Hepatic stellate cell (primary cell): Measurements from ENCODE around the gene SLC30A4.

Experiments
- DNase-seq: peaks from one replicate; pipeline ENCODE4 v3.0.0; 2011; ENCODE audit warnings: low spot score

SLC30A4 gene

DNA sequence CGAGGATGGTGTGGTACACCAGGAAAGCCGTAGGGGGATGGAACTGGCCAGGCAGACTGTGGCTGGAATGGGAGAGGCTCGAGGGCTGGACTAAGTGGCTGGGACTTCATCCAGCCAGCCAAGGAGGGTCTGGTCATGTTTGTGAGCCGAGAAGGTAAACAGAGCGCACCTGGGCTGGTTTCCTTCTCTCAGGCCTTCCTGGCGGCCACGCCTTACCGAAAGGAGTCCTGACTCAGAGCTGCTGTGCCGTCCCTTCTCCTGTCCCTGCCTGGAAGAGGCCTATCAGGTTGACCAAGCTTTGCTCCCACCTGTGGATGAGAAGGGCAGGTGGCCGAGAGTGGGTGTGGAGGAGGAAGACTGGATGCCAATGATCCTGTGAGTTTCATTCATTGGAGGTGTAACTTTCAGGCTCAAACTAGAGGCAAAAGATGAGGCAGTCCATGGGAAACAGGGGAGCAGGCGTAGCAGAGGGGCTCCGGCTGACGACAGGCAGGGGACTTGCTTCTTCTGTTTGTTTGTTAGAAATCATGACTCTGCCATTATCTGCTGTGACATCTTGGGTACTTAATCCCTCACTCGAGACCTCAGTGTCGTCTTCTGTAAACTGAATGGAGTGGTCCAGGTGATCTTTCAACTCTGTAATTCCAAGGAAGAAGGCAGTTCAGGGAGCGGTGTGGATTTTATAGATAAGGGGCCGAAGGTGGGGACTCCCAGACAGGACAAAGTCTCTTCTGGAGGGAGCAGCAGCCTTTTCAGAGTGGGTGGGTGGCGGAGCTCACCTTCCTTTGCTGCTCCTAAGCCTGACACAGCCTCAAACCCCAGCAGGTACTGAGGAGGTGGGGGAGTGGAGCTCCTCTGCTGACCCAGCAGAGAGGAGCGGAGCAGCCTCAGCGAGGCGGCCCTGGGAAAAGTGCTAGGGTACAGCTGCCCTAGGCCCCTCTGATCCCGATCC, 72.4 kb downstream of the SLC30A4 start:
- DNase-seq, result no peak

DNA sequence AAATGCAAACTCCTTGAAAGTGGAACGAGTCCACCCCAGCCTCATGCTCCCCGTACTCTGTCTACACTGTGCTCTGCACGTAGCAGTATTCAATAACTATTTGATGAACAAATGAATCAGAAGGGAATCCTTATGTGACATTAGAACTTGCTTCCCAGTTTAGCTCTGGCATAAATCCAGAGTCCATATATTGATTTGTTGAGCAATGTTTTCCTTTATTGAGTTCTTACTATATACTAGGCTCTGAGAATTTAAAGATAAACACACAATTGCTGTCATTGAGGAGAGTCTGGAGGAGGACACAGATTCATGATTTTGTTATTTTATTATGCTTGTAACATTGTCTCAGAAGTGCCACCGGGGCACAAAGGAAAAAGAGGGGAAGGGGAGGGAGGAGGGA, 73.2 kb downstream of the SLC30A4 start:
- no peak for DNase-seq

DNA sequence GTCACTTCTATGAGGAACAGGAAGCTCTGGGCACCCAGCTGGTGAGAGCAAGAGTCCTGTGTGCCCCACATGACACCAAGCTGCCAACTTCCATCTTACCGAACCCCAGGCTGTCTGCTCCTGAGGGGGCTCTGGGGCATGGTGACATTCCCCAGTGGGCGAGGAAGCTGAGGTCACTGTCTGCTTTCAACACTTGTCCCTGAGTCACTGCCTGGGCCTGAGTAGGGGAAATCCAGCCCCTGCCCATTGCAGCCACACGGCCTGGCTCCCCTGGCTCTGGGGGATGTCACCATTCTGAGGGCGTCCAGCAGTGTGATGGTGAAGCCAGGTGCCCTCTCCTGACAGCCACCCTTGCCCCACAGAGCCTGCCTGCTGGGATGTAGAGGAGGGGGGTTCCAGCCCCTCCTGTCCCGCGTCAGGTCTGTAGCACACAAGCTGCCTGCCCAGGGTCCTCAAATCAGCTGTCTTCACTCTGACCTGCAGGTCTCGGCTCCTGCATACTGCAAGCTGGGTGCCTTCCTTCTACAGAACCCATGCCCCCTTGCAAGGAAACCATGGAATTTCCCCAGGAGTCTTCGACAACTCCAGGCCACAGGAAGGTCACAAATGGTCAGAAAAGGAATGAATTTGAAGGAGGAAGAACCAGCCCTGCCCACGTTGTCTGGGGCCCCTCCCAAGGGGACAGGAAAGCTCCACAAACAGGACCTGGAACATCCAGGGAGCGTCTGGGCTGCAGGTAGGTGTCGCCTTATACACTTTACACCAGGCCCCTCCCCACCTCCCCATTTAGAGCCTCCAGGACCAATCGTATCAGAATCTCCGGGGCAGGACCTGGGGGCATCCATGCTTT, 74.3 kb downstream of the SLC30A4 start:
- peak; percentile 34 for DNase-seq

DNA sequence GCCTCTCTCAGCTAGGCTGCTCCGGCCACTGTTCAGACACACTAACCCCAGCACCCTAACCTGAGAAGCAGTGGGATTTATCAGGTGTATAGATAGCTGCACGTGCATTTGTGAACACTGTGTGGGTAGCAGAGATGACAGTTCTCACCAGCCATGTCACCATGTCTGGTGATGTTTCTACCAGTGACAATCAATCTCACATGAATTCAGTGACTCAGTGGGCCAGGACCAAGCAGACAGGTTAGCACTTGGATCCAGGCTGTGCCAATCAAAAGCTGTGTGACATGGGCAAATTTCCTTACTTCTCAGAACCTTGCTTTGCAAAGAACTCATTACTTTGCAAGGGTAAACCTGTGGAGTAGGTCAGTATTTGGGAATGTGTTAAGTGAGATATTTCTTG, 78.9 kb downstream of the SLC30A4 start:
- no peak for DNase-seq

DNA sequence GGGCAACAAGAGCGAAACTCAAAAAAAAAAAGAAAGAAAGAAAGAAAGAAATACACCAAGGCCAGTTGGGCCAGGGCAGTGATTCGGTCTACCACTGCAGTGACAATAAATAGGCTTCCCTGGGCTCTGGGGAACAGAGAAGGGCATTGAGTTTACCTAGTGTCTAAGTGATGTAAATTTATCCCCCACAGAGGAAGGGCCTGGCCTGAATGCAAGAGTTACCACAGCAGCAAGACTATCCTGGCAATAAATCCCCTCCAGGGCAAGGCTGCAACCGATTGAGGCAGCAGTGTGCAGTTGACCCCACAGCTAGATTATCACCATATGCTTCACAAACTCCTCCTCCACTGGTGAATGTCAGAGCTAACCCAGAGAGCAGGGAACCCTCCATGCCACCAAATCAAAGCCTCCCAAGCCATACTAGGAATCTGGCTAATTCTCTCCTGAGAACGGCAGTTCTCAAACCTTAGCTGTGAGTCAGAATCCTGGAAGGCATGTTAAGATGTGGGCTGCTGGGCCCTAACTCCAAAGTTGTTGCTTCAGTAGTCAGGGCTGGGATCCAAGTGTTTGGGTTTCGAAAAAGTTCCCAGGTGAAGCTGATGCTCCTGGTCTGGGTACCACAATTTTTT, 79.9 kb downstream of the SLC30A4 start:
- peak; percentile 43 for DNase-seq

DNA sequence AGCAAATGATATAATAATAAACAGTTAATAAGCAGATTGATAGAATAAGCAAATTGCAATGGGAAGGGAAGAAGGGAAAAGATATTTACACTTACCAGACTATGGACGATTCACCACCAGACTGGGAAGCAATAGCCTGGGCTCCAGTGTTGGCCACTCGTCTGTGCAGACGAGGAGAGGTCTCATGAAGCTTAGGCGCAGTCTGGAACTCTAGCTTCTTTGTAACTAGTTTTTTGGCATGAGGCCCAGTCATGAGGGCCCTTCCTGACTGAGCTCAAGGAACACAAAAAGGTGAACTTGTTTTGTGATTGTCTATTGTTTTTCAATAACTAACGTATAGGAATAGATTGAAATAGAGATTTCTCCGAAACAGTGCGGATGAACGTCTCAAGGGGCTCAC, 80.9 kb downstream of the SLC30A4 start:
- no peak for DNase-seq

DNA sequence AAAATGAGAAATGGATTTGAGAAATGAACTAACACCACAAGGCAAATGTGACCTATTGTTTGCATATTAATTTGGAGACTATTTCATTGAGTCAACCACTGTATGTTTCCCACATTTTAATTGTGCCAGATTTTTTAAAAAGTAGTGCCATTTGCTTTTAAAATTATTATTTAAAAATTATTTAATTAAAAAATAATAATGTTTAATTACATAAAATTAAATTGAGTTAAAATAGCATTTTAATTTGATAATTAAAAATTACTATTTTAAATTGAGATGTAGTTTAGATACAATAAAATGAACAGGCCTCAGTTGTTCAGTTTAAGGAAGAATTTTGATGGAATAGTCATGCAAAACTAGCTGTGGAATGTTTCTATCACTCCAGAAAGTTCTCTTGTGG, 81.5 kb downstream of the SLC30A4 start:
- no peak for DNase-seq

DNA sequence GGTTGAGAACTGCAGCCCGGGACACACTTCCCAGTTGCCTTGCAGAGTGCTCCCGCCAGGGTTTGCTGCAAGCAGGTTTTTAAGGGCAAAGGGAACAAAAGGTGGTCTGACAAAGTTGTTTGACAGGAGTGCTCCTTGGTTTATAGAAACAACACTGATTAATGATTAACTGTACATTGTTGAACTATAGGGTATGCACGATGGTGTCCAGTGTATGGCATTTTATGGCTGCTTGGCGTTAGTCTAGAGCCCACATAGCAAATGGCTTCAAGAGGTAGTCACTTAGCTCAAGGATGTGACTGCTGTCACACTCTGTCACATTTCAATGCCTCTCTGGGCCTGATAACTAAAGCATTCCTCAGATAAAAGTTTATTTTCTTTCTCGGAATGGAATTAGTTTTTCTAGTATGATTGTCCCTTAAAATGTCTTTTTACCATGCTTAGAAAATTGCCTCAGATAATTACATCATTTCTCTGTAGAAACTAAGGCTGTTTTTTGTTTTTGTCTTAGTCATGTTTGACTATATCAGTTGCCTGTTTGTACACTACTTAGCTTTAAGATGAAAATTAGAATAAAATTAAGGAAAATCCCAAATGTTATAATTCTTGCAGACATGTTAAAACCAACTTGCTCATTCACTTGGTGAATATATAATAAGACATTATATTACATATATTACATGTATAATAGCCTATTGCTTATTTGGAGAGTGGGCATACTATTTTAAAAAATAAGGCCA, 82.9 kb downstream of the SLC30A4 start:
- no peak for DNase-seq

DNA sequence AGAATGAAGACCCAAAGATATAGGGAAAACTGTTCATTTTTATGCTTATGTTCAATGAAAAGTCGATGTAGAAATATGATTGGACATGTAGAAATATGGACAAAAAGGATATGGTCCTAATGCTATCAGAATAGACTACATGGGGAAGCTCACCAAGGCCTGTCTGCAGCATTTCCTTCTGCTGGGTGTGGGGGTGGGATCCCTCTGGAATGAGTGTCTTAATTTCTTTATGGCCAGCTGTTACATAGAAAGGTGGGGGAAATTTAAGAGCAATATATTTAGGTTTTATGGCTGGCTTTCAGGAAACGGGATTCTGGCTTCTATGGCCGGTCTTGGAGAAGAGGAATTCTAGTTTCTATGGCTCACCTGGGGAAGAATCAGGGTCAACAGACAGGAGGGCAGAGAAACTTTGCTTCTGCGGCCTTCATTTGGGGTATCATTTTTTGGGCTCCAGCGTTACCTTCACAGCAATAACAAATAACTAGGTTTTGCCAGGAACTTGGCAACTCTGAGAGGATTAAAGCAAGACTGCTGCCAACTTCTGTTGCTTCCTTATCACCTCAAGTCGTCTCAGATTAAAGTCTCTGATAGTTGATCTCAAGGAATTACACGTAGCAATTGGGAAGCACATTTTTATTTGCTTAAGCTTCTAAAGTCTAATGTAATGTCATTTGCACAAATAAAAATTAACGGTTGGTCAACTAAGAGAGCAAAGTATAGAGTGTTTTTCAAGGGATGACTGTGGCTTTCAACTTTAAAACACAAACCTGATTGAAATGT, 87.2 kb downstream of the SLC30A4 start:
- no peak for DNase-seq

DNA sequence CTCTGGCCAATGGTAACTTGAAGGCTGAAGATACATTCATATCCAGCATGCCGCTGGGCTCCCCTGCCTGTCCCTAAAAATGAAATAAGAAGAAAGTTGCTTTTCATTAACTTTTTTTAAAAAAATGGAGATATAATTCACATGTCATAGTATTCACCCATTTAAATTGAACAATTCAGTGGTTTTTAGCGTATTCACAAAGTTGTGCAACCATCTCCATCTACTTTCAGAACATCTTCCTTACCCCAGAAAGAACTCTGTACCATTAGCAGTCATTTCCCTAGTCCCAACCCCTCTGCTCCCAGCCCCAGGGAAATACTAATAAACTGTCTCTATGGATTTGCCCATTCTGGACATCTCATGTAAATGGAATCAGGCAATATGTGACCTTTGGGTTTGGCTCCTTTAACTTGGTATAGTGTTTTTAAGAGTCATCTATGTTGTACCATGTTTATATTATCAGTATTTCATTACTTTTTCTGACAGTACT, 88.4 kb downstream of the SLC30A4 start:
- DNase-seq, result no peak

DNA sequence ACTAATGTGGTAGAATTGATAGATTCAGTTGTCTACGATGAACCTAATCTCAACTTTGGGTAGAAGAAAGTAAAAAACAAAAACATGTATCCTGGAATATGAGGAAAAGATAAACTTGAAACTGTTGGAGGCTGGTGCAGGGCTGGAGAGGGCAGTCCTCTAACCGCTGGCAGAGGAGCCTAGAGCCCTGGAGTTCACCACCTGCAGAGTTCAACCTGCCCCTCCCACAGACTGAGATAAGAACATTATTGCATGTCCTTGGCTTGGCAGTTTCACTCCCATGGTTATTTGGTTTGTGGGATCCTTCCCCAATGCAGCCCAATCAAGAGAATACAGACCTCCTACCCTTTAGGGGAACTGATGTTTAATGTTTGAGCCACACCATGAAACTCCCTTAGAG, 91.0 kb downstream of the SLC30A4 start:
- DNase-seq, result no peak

DNA sequence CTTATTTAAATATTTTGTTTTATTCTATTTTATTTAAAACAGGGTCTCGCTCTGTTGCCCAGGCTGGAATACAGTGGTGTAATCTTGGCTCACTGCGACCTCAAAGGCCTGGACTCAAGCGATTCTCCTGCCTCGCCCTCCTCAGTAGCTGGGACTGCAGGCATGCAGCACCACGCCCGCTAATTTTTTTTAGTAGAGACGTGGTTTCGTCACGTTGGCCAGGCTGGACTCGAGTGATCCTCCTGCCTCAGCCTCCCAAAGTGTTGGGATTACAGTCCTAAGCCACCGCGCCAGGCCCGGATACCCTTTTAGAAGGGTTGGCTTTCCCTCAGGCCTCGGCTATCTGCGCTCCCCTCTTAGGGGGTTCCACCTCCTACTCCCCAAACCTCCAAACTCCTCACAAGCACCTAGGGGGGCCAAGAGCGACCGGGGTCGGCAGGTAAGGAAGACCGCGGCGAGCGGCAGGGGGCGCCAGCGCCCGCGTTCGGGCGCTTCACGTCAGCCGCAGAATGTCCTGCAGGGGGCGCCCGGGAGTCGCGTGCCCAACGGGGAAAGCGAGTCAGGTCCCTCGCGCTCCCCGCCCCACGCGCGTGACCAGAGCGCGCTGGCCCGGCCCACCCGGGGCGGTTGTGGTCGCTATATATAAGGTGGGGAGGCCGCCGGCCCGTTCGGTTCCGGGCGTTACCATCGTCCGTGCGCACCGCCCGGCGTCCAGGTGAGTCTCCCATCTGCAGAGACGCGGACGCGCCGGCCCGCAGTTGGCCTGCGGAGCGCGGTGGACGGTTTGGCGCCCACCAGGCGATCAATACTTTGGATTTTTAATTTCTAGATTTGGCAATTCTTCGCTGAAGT, 92.4 kb downstream of the SLC30A4 start:
- peak; percentile 62 for DNase-seq
